Astrocyte of the cerebellum (primary cell): ENCODE results near the gene CELSR2.
A peak's percentile ranks its signal among the peaks of the same experiment; 100 is the strongest.

Source experiments
- DNase-seq: peaks from one replicate; pipeline ENCODE4 v3.0.0-alpha.2; 2011; ENCODE audit warnings: low read depth
- H3K4me3 ChIP-seq: 2 replicates; pipeline ENCODE4 v1.5.1; 2011; ENCODE audit warnings: mild to moderate bottlenecking, low read depth, low read length, moderate library complexity
- in situ Hi-C: cut with HindIII; loops from 2 replicates; pipeline ENCODE4 v1.10.0; 2017; ENCODE audit warnings: low sequenced_read_pairs
- TF ChIP-seq, protein P1 (sequence below): IDR thresholded peaks from 2 replicates; pipeline ENCODE4 v1.5.1; 2012; ENCODE audit warnings: low read length, low read depth, moderate library complexity, mild to moderate bottlenecking; ENCODE audit errors: missing control alignments

The CELSR2 gene

GRCh38 chr1:109277434-109278204 is 28.3 kb downstream of the CELSR2 start:
- no peak for DNase-seq
- in situ Hi-C loops, result loop anchor here (10.0 kb wide), 1 partner anchor 127 kb away; no protein-coding TSS in a partner anchor
- TF ChIP-seq, protein P1, sequence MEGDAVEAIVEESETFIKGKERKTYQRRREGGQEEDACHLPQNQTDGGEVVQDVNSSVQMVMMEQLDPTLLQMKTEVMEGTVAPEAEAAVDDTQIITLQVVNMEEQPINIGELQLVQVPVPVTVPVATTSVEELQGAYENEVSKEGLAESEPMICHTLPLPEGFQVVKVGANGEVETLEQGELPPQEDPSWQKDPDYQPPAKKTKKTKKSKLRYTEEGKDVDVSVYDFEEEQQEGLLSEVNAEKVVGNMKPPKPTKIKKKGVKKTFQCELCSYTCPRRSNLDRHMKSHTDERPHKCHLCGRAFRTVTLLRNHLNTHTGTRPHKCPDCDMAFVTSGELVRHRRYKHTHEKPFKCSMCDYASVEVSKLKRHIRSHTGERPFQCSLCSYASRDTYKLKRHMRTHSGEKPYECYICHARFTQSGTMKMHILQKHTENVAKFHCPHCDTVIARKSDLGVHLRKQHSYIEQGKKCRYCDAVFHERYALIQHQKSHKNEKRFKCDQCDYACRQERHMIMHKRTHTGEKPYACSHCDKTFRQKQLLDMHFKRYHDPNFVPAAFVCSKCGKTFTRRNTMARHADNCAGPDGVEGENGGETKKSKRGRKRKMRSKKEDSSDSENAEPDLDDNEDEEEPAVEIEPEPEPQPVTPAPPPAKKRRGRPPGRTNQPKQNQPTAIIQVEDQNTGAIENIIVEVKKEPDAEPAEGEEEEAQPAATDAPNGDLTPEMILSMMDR, result peak; percentile 92
- H3K4me3 ChIP-seq, result no peak overlapping the region

DNA sequence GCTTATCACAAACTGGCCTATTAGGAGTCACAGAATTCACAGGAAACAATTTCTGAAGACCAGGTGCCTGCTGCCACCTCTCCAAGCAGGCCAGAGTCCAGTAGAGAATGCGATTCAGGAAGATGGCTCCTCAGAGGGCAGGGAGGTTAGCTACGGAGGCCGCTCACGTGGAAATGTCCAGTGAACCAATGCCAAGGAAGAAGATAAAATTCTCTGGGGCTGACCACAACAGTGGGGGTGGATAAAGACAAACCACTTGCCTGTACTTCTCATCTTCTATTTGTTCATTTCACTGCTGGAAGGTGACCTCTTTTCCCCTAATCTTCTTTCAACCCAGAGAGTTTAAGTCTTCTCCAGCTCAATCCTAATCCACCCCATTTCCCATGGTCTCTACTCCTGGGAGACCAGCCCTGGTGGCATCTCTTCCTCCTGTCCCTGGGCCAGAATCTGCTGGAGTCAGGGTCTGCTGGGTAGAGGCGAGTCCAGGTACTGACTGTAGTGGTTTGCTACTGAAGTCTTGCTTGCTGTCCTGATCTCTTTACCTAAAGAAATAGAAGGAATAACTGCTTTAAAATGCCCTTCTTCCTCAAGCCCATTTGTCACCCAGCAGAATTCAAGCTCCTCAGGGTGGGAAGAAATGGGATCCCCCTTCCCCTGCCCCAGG is 30.4 kb downstream of the CELSR2 start:
- no peak for DNase-seq
- in situ Hi-C loops, result loop anchor here (10.0 kb wide), 1 partner anchor 125 kb away; no protein-coding TSS in a partner anchor
- no peak overlapping the region for H3K4me3 ChIP-seq
- TF ChIP-seq, protein P1, result no peak

DNA sequence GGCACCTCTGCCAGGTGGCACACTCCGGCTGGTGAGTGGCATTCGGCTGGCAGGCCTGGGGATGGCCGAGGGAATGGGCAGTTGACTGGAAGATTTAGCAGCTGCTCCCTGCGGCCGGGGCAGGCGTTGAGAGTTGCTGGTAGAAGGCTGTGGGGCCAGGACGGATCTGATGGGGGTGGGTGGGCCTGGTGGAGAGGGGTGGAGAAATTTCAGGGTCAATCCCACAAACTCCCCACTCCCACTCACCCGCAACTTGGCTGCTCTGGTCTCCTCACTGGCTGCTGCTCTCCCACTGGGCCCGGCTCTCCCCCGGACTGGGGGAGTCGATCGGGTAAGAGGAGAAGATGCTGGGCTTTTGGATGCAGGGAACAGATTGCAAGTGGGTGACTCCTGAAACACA is 31.5 kb downstream of the CELSR2 start:
- in situ Hi-C loops, result no loop called here
- no peak for DNase-seq
- peak overlapping the region; percentile 81 for H3K4me3 ChIP-seq
- TF ChIP-seq, protein P1, result no peak

DNA sequence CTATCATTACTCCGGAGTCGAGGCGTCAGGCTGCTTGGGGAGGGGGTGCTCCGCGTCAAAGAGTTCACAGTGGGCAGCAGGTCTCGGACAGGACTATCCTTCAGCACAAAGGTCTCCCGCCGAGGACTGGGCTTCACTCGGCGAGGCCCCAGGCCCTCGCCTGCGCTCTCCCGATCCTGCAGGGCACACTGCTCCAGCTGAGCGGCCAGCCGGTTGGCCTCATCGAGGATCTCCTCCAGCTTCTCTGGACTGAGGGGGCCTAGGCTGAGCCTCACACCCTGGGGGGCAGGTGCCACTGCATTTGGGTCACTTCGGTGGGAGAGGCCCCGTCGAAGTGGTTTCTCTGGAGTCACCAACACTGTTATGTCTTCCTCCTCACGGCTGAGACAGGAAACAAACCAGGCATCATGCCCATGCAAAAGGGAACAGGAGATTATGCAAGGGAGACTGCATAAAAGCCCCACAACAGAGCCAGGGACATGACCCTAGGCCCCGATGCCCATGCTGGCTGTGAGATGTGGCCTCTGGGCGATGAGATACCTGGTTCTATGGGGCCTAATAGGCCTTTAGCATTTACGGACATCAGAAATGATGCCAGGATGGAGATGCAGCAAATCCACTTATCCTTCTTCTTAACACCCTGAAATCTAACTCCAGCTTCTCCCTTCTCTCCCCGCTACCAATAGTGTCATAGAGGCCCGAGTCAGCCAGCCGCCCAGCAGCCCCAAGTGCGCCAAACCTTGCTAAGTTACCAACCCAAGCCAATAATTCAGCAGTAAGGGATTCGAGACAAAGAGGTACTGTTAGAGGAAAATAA is 32.5 kb downstream of the CELSR2 start:
- in situ Hi-C loops, result no loop called here
- H3K4me3 ChIP-seq, result peak overlapping the region; percentile 81
- no peak for DNase-seq
- TF ChIP-seq, protein P1, result no peak

DNA sequence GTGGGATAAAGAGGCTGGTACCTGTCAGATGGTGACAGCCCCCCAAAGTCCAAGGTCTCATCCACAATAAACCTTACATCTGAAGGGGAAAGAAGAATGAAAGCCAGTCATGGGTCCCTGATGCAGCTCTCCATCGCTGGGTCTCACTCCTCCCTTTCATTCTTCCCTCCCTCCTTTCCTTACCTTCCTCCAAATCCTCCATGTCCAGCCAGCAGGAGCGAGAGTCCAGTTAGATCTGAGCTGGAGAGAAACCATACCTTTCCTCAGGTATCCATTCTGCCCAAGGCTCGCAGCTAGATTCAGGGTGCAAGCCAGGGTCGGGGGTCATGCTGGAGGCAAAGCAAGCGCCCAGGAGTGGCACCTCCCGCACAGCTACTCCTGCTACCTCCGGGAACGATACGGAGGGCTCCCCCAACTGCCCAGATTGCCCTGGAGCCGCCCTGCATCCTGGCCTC is 33.2 kb downstream of the CELSR2 start:
- H3K4me3 ChIP-seq, result peak overlapping the region; percentile 81
- TF ChIP-seq, protein P1, result no peak
- in situ Hi-C loops, result no loop called here
- DNase-seq, result no peak
